HepG2 (cell line): ENCODE measurements around the gene ATP9A. TPM values are rescaled to one million over a fixed set of nuclear protein-coding genes. Genes with fewer than 3 reads are reported as not detected.

ENCODE experiments used
- ARID4A ChIP-seq: sonication (generic); formaldehyde crosslinking; IDR thresholded peaks from 2 replicates; pipeline ENCODE4 v1.5.0; 2020; ENCODE audit warnings: mild to moderate bottlenecking, missing genetic modification reagents, borderline replicate concordance
- ARID5B ChIP-seq: IDR thresholded peaks from 2 replicates; pipeline ENCODE4 v1.4.0; 2020; ENCODE audit warnings: mild to moderate bottlenecking, missing genetic modification reagents
- ARNT2 ChIP-seq: sonication (generic); formaldehyde crosslinking; IDR thresholded peaks from 2 replicates; pipeline ENCODE4 v1.8.0; 2022; ENCODE audit warnings: mild to moderate bottlenecking, low read depth, missing genetic modification reagents, moderate library complexity
- CC2D1A ChIP-seq: sonication (generic); formaldehyde crosslinking; IDR thresholded peaks from 2 replicates; pipeline ENCODE4 v1.8.1; 2023; ENCODE audit warnings: mild to moderate bottlenecking, missing genetic modification reagents
- HNRNPLL ChIP-seq: fragments of 200-400 bp; formaldehyde crosslinking; IDR thresholded peaks from 2 replicates; pipeline ENCODE4 v1.6.1; 2017; ENCODE audit warnings: mild to moderate bottlenecking, low read depth, low read length; ENCODE audit not compliant: poor library complexity, severe bottlenecking
- SMAD9 ChIP-seq: sonication (generic); formaldehyde crosslinking; IDR thresholded peaks from 2 replicates; pipeline ENCODE4 v1.5.1; 2020; ENCODE audit warnings: mild to moderate bottlenecking, missing genetic modification reagents
- ZBTB4 ChIP-seq: sonication (generic); formaldehyde crosslinking; IDR thresholded peaks from 2 replicates; pipeline ENCODE4 v1.4.0; 2020; ENCODE audit warnings: missing genetic modification reagents, mild to moderate bottlenecking, borderline replicate concordance
- ZBTB42 ChIP-seq: sonication (generic); formaldehyde crosslinking; IDR thresholded peaks from 2 replicates; pipeline ENCODE4 v1.5.0; 2020; ENCODE audit warnings: mild to moderate bottlenecking, missing genetic modification reagents
- ZFP1 ChIP-seq: IDR thresholded peaks from 2 replicates; pipeline ENCODE4 v1.6.1; 2016
- ZIK1 ChIP-seq: sonication (generic); formaldehyde crosslinking; IDR thresholded peaks from 2 replicates; pipeline ENCODE4 v1.5.0; 2020; ENCODE audit warnings: mild to moderate bottlenecking, low read depth, missing genetic modification reagents, borderline replicate concordance
- ZNF138 ChIP-seq: sonication (generic); formaldehyde crosslinking; IDR thresholded peaks from 2 replicates; pipeline ENCODE4 v1.5.0; 2020; ENCODE audit warnings: mild to moderate bottlenecking, low read depth, missing genetic modification reagents
- ZNF207 ChIP-seq: fragments of 450-650 bp; IDR thresholded peaks from 2 replicates; pipeline ENCODE4 v1.6.1; 2016; ENCODE audit warnings: antibody characterized with exemption, borderline replicate concordance
- ZNF570 ChIP-seq: sonication (generic); formaldehyde crosslinking; IDR thresholded peaks from 2 replicates; pipeline ENCODE4 v1.4.0; 2020; ENCODE audit warnings: mild to moderate bottlenecking, missing genetic modification reagents, borderline replicate concordance
- ZNF768 ChIP-seq: sonication (generic); formaldehyde crosslinking; IDR thresholded peaks from 2 replicates; pipeline ENCODE4 v1.4.0; 2020; ENCODE audit warnings: missing genetic modification reagents
- ZNF879 ChIP-seq: sonication (generic); formaldehyde crosslinking; IDR thresholded peaks from 2 replicates; pipeline ENCODE4 v1.8.1; 2023; ENCODE audit warnings: missing genetic modification reagents
- polyA plus RNA-seq, 8 experiments: library from polyadenylated mRNA; depleted of rRNA in 3 of 8; stranded (reverse) in 7 of 8; unstranded in 1 of 8; fragments of >200 nt; fragmentation: Illumina TruSeq in 4 of 8; extraction: Trizol in 4 of 8; gene quantifications; 2 replicates each; pipeline versions ENCODE4 v1.2.1 to v1.2.3, GENCODE V29; 2011 to 2016; ENCODE audit warnings: low read depth in 4 of 8, missing spikeins in 1 of 8, mixed read lengths in 1 of 8; ENCODE audit not compliant: insufficient read depth in 1 of 8
- total RNA-seq, 5 experiments: library from RNA; depleted of rRNA; stranded (reverse); fragments of >200 nt; fragmentation: Illumina TruSeq; extraction: Trizol; gene quantifications; 2 replicates each; pipeline ENCODE4 v1.2.3, GENCODE V29; 2016; ENCODE audit warnings: low read depth in 1 of 5

Gene ATP9A
- total and polyA plus RNA-seq, 2 of the 13 experiments (the other 11 are each of a cell fraction or from before 2014, with no cell fraction given): 11.8 to 18.5 TPM

- no peak for TF ChIP-seq ZFP1 (CRISPR knock-in tag)
- peak; percentile 33; the same call in 1 of the 2 replicates for TF ChIP-seq ZNF768 (CRISPR knock-in tag)
- no peak for TF ChIP-seq SMAD9 (CRISPR knock-in tag)
- 0 out of 2 replicates have a peak, but pooled peaks have one; percentile 56 for TF ChIP-seq ZNF879 (CRISPR knock-in tag)
- TF ChIP-seq ZNF138 (CRISPR knock-in tag): peak; percentile 11; the same call in 1 of the 2 replicates
- TF ChIP-seq ZIK1 (CRISPR knock-in tag): no peak
- TF ChIP-seq ZBTB4 (CRISPR knock-in tag): no peak
- TF ChIP-seq ARID5B (CRISPR knock-in tag): 0 out of 2 replicates have a peak, but pooled peaks have one; percentile 14
- no peak for TF ChIP-seq ZNF570 (CRISPR knock-in tag)
- TF ChIP-seq HNRNPLL: peak; percentile 59
- TF ChIP-seq ARNT2 (CRISPR knock-in tag): no peak
- no peak for TF ChIP-seq ZNF207
- 0 out of 2 replicates have a peak, but pooled peaks have one; percentile 45 for TF ChIP-seq ZBTB42 (CRISPR knock-in tag)
- TF ChIP-seq ARID4A: no peak
- no peak for TF ChIP-seq CC2D1A (CRISPR knock-in tag)
Observed at GRCh38 chr20:51801122-51801822, 33.1 kb upstream of the ATP9A start (continued).
